H1 (cell line): ENCODE results near the gene APELA. TPM values are rescaled to one million over a fixed set of nuclear protein-coding genes. Genes with fewer than 3 reads are reported as not detected.

Experiments
- CTCF ChIA-PET: fragments of 300-600 bp; sonication (Branson Sonifier 250); formaldehyde crosslinking; loops from one replicate; lab custom pipeline; 2021; ENCODE audit not compliant: partially characterized antibody; lab: Charles Lee
- POLR2A ChIA-PET: fragments of 300-600 bp; sonication (Branson Sonifier 250); formaldehyde crosslinking; loops from one replicate; lab custom pipeline; 2021; ENCODE audit warnings: inconsistent platforms; ENCODE audit not compliant: partially characterized antibody; lab: Charles Lee
- DNase-seq, 2 experiments: peaks; one replicate each; pipeline versions ENCODE4 v3.0.0 to v3.0.0-alpha.2; 2010 to 2022; ENCODE audit warnings: low spot score in 2 of 2, low read depth in 1 of 2, mixed read lengths in 1 of 2
- FAIRE-seq: peaks from 2 replicates; lab custom pipeline; 2011; peaks lifted over from hg19 to GRCh38; lab: Jason Lieb, UNC
- H2AFZ ChIP-seq: 2 replicates; pipeline ENCODE4 v1.8.1; 2012; ENCODE audit warnings: low read length, inconsistent platforms
- H2AK5ac ChIP-seq: 2 replicates; pipeline ENCODE4 v1.6.1; 2013; ENCODE audit warnings: low read depth, low read length
- H2BK120ac ChIP-seq: replicated peaks from 2 replicates; pipeline ENCODE3; 2013; ENCODE audit warnings: low read depth, low read length, inconsistent platforms
- H2BK12ac ChIP-seq: 2 replicates; pipeline ENCODE4 v1.6.1; 2013; ENCODE audit warnings: low read depth, low read length
- H2BK15ac ChIP-seq: 2 replicates; pipeline ENCODE4 v1.6.1; 2013; ENCODE audit warnings: low read length
- H2BK20ac ChIP-seq: 2 replicates; pipeline ENCODE4 v1.6.1; 2013; ENCODE audit warnings: low read length
- H2BK5ac ChIP-seq: 2 replicates; pipeline ENCODE4 v1.6.1; 2013; ENCODE audit warnings: low read depth, low read length
- H3K14ac ChIP-seq: 2 replicates; pipeline ENCODE4 v1.6.1; 2013; ENCODE audit warnings: inconsistent platforms; ENCODE audit not compliant: insufficient read length
- H3K18ac ChIP-seq: 2 replicates; pipeline ENCODE4 v1.6.1; 2013; ENCODE audit warnings: low read length; ENCODE audit errors: extremely low read depth
- H3K23ac ChIP-seq: 2 replicates; pipeline ENCODE4 v1.6.1; 2013; ENCODE audit warnings: inconsistent platforms; ENCODE audit not compliant: insufficient read length
- H3K23me2 ChIP-seq: 2 replicates; pipeline ENCODE4 v1.6.1; 2013; ENCODE audit warnings: low read depth, low read length
- H3K27ac ChIP-seq: 2 replicates; pipeline ENCODE4 v1.6.1; 2011; ENCODE audit warnings: low read depth, low read length, inconsistent platforms
- H3K27me3 ChIP-seq, 4 experiments: replicated peaks in 1 of 4; 1 replicate in 1 of 4; 2 replicates in 3 of 4; pipeline versions ENCODE4 v1.6.1 to v1.8.1; 2011 to 2013; ENCODE audit warnings: low read length in 3 of 4, mild to moderate bottlenecking in 3 of 4, inconsistent platforms in 2 of 4, mixed read lengths in 2 of 4, moderate library complexity in 1 of 4; ENCODE audit not compliant: control insufficient read depth in 3 of 4, insufficient read depth in 3 of 4; ENCODE audit errors: extremely low read depth in 1 of 4
- H3K36me3 ChIP-seq, 4 experiments: 2 replicates each; pipeline versions ENCODE4 v1.6.1 to v1.8.1; 2011 to 2013; ENCODE audit warnings: mild to moderate bottlenecking in 4 of 4, low read length in 3 of 4, moderate library complexity in 2 of 4, control low read depth in 1 of 4, inconsistent platforms in 1 of 4; ENCODE audit not compliant: insufficient read depth in 4 of 4, control insufficient read depth in 2 of 4
- H3K4ac ChIP-seq: replicated peaks from 2 replicates; pipeline ENCODE3; 2013; ENCODE audit warnings: low read length, low read depth, mixed read lengths, inconsistent platforms; ENCODE audit not compliant: insufficient read length
- H3K4me1 ChIP-seq, 4 experiments: replicated peaks in 1 of 4; 1 replicate in 1 of 4; 2 replicates in 3 of 4; pipeline versions ENCODE4 v1.6.1 to v1.8.1; 2011 to 2013; ENCODE audit warnings: low read length in 3 of 4, inconsistent platforms in 2 of 4, mixed read lengths in 1 of 4; ENCODE audit not compliant: insufficient read depth in 4 of 4, control insufficient read depth in 3 of 4
- H3K4me2 ChIP-seq, 2 experiments: 2 replicates each; pipeline versions ENCODE4 v1.6.1 to v1.8.1; 2011 to 2013; ENCODE audit warnings: low read depth in 2 of 2, low read length in 2 of 2, control low read depth in 1 of 2, inconsistent platforms in 1 of 2, mild to moderate bottlenecking in 1 of 2; ENCODE audit not compliant: insufficient read depth in 1 of 2
- H3K4me3 ChIP-seq, 4 experiments: fragments of 200-600, 300-600 bp in 1 of 4; sonication (generic), shearing (Covaris generic), sonication (Bioruptor Twin) in 1 of 4; 2 replicates each; pipeline versions ENCODE4 v1.5.1 to v1.8.1; 2011 to 2016; ENCODE audit warnings: low read length in 4 of 4, low read depth in 3 of 4, control low read depth in 2 of 4, inconsistent platforms in 2 of 4, mild to moderate bottlenecking in 2 of 4, mixed read lengths in 1 of 4, moderate library complexity in 1 of 4; ENCODE audit not compliant: insufficient read depth in 2 of 4; ENCODE audit errors: extremely low read depth in 1 of 4
- H3K56ac ChIP-seq: replicated peaks from 2 replicates; pipeline ENCODE3; 2013; ENCODE audit warnings: low read depth, mild to moderate bottlenecking, mixed read lengths, low read length, inconsistent platforms; ENCODE audit not compliant: insufficient read length
- H3K79me1 ChIP-seq: 2 replicates; pipeline ENCODE4 v1.6.1; 2013; ENCODE audit warnings: low read depth, low read length, control low read depth
- H3K79me2 ChIP-seq, 2 experiments: 2 replicates each; pipeline versions ENCODE4 v1.6.1 to v1.8.1; 2012 to 2013; ENCODE audit warnings: low read length in 2 of 2, mild to moderate bottlenecking in 2 of 2, inconsistent platforms in 1 of 2; ENCODE audit not compliant: insufficient read depth in 2 of 2, control insufficient read depth in 1 of 2
- H3K9ac ChIP-seq, 4 experiments: replicated peaks in 1 of 4; 1 replicate in 1 of 4; 2 replicates in 3 of 4; pipeline versions ENCODE4 v1.6.1 to v1.8.1; 2011 to 2013; ENCODE audit warnings: low read depth in 3 of 4, low read length in 3 of 4, control low read depth in 2 of 4, mild to moderate bottlenecking in 2 of 4, moderate library complexity in 2 of 4, inconsistent platforms in 1 of 4; ENCODE audit errors: extremely low read depth in 1 of 4
- H3K9me3 ChIP-seq, 2 experiments: 2 replicates each; pipeline versions ENCODE4 v1.6.1 to v1.8.1; 2012 to 2013; ENCODE audit warnings: mild to moderate bottlenecking in 2 of 2, moderate library complexity in 2 of 2, control low read depth in 1 of 2, inconsistent platforms in 1 of 2, low read depth in 1 of 2, low read length in 1 of 2, mixed read lengths in 1 of 2; ENCODE audit not compliant: insufficient read depth in 2 of 2
- H4K20me1 ChIP-seq, 2 experiments: replicated peaks in 1 of 2; 2 replicates each; pipeline versions ENCODE3 to v1.8.1; 2011 to 2013; ENCODE audit warnings: inconsistent platforms in 2 of 2, low read length in 2 of 2, mild to moderate bottlenecking in 1 of 2; ENCODE audit not compliant: insufficient read depth in 2 of 2, control insufficient read depth in 1 of 2
- H4K5ac ChIP-seq: 2 replicates; pipeline ENCODE4 v1.6.1; 2013; ENCODE audit warnings: low read length, low read depth, mixed read lengths, inconsistent platforms; ENCODE audit not compliant: insufficient read length
- H4K8ac ChIP-seq: 2 replicates; pipeline ENCODE4 v1.8.0; 2013; ENCODE audit warnings: mild to moderate bottlenecking, moderate library complexity, low read length, inconsistent platforms; ENCODE audit not compliant: insufficient read depth; ENCODE audit errors: extremely low read depth
- H4K91ac ChIP-seq: replicated peaks from 2 replicates; pipeline ENCODE3; 2013; ENCODE audit warnings: low read length, mixed read lengths, inconsistent platforms; ENCODE audit not compliant: insufficient read length
- HDAC6 ChIP-seq: IDR thresholded peaks from one replicate; pipeline ENCODE4 v1.7.1; 2012; ENCODE audit warnings: low read depth, mild to moderate bottlenecking, inconsistent platforms, low read length, moderate library complexity
- WGBS, 2 experiments: shearing (Covaris generic) in 1 of 2; methylation state at CpG; one replicate each; pipeline versions ENCODE4 v1.1.6 to v1.1.7; 2013 to 2015; ENCODE audit warnings: low lambda C conversion rate in 2 of 2, mixed read lengths in 2 of 2, inconsistent platforms in 1 of 2, low coverage in 1 of 2, missing lambda C conversion rate in 1 of 2; ENCODE audit not compliant: insufficient replicate concordance in 2 of 2, insufficient coverage in 1 of 2, insufficient read length in 1 of 2; ENCODE audit errors: extremely low coverage in 1 of 2, missing lambda C conversion rate in 1 of 2; 5-methylcytosine and 5-hydroxymethylcytosine counted together
- polyA plus RNA-seq, 7 experiments: library from polyadenylated mRNA; depleted of rRNA in 3 of 7; stranded (reverse) in 5 of 7; unstranded in 2 of 7; fragments of >200 nt in 5 of 7; fragments of 200-250 nt in 2 of 7; gene quantifications; 1 replicate in 5 of 7; 2 replicates in 1 of 7; 4 replicates in 1 of 7; pipeline versions ENCODE4 v1.2.1 to v1.2.3, GENCODE V29; 2011 to 2013; ENCODE audit warnings: missing spikeins in 2 of 7, mixed read lengths in 2 of 7
- total RNA-seq: library from RNA; stranded (reverse); fragmentation: NEBNext Ultra II Directional; extraction: Animal tissue kit (Norgen Biotek cat#: 25700); gene quantifications from 2 replicates; pipeline ENCODE4 v1.2.1, GENCODE V29; 2021

APELA gene
- total and polyA plus RNA-seq, 2 of the 8 experiments (the other 6 are each of a cell fraction or from before 2014, with no cell fraction given): 60.2 to 81.8 TPM

GRCh38 chr4:164828955-164829354, 48.0 kb upstream of the APELA start:
- Histone ChIP-seq H3K9ac (no peak overlapping the region), H3K9me3 (no peaks in the 10 kb centered on the region), H3K23me2 (no peaks in the 10 kb centered on the region; the same call in 1 of the 2 replicates), H3K79me1 (no peaks in the 10 kb centered on the region), H3K18ac (no peak overlapping the region), H3K27ac (no peak overlapping the region), H3K27me3 (no peaks in the 10 kb centered on the region), H2BK15ac (no peak overlapping the region), H4K20me1 (no peaks in the 10 kb centered on the region), H2BK12ac (no peak overlapping the region), H3K56ac (no peak overlapping the region), H3K79me2 (no peaks in the 10 kb centered on the region), H4K5ac (no peak overlapping the region), H3K4me3 (no peak overlapping the region), H2BK120ac (no peak overlapping the region), H3K4me2 (no peak overlapping the region), H2BK5ac (no peak overlapping the region), H4K8ac (no peak overlapping the region), H3K23ac (no peak overlapping the region), H3K4ac (no peak overlapping the region), H2BK20ac (no peak overlapping the region), H3K4me1 (no peaks in the 10 kb centered on the region; a peak in 2 of 7 replicates), H3K36me3 (no peaks in the 10 kb centered on the region), H3K14ac (no peak overlapping the region), H2AFZ (no peak overlapping the region), H2AK5ac (no peak overlapping the region), H4K91ac (no peak overlapping the region)
- DNase-seq (no peak), FAIRE-seq (no peak)
- TF ChIP-seq HDAC6: no peak
- 95% methylated on average over 3 of the region's 3 CpGs; no CpG with 5 or more reads in 1 of the 2 experiments for WGBS, 2 experiments
- ChIA-PET CTCF (interaction anchor here (0.7 to 1.5 kb wide), 4 partner anchors 12 to 97 kb away, joined by 3 to 5 read pairs (median 4); no protein-coding TSS in a partner anchor), POLR2A (no interaction called here)
